ENCODE measurements around the gene TIAM1.

DNA sequence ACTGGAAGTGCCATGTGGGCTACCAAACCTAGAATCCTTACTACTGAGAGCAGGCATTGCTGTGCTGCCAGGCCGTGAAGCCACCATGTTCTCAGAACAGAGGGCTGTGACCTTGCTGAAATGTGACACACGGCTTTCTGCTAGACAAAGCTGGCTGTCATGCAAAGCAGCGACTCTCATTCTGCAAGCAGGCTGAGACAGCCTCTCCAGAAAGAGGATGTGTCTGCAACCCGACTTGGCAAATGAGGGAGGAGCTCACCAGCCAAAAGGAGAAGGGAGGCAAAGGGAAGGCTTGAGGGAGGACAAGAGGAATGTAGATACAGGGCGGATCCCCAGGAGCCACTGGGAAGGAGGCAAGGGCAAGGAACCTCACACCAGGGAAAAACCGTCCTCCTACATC is 220.1 kb downstream of the TIAM1 start:
- TF ChIP-seq, protein P1, sequence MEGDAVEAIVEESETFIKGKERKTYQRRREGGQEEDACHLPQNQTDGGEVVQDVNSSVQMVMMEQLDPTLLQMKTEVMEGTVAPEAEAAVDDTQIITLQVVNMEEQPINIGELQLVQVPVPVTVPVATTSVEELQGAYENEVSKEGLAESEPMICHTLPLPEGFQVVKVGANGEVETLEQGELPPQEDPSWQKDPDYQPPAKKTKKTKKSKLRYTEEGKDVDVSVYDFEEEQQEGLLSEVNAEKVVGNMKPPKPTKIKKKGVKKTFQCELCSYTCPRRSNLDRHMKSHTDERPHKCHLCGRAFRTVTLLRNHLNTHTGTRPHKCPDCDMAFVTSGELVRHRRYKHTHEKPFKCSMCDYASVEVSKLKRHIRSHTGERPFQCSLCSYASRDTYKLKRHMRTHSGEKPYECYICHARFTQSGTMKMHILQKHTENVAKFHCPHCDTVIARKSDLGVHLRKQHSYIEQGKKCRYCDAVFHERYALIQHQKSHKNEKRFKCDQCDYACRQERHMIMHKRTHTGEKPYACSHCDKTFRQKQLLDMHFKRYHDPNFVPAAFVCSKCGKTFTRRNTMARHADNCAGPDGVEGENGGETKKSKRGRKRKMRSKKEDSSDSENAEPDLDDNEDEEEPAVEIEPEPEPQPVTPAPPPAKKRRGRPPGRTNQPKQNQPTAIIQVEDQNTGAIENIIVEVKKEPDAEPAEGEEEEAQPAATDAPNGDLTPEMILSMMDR (IDR thresholded peaks at IDR 0.05): no peak
- no peak for TF ChIP-seq POLR2A (IDR thresholded peaks at IDR 0.05)

Measured in lower leg skin (tissue), 3 donors.